GM12878 (cell line): ENCODE data around the gene CORO2B. TPM values are rescaled to one million over a fixed set of nuclear protein-coding genes. Genes with fewer than 3 reads are reported as not detected.

ENCODE experiments used
- ATAC-seq: fragments of 200-7000 bp; cut with Tn5 transposase; 3 replicates; pipeline ENCODE4 v1.9.1; 2020; ENCODE audit warnings: mild to moderate bottlenecking, moderate library complexity
- BruUV-seq: library from RNA; stranded (reverse); fragments of 400-500 nt; replicated peaks from 2 replicates; lab custom pipeline; 2021; lab: Mats Ljungman, UMichigan
- CTCF ChIA-PET: fragments of 300-600 bp; sonication (Branson Sonifier 250); formaldehyde crosslinking; extraction: SDS; loops from one replicate; lab custom pipeline; 2021; ENCODE audit warnings: inconsistent platforms; lab: Yijun Ruan, JAX
- POLR2A ChIA-PET: fragments of 350-600 bp; formaldehyde crosslinking; extraction: SDS; loops from one replicate; lab custom pipeline; 2021; ENCODE audit warnings: inconsistent platforms; lab: Charles Lee
- RAD21 ChIA-PET: fragments of 300-600 bp; sonication (Branson Sonifier 250); formaldehyde crosslinking; loops from one replicate; lab custom pipeline; 2023; ENCODE audit warnings: antibody characterized with exemption; ENCODE audit not compliant: unreplicated experiment; lab: Charles Lee
- SMC1A ChIA-PET: fragments of 300-600 bp; sonication (Branson Sonifier 250); formaldehyde crosslinking; loops from one replicate; lab custom pipeline; 2023; ENCODE audit not compliant: unreplicated experiment, uncharacterized antibody; lab: Charles Lee
- DNase-seq: peaks from one replicate; pipeline ENCODE4 v3.0.0-alpha.2; 2011; ENCODE audit warnings: low read depth, low spot score
- FAIRE-seq: peaks from 3 replicates; lab custom pipeline; 2011; peaks lifted over from hg19 to GRCh38; lab: Jason Lieb, UNC
- H2AFZ ChIP-seq: 2 replicates; pipeline ENCODE4 v1.6.0; 2011; ENCODE audit warnings: low read depth, low read length, control low read depth; ENCODE audit not compliant: control insufficient read depth
- H3K27ac ChIP-seq: 2 replicates; pipeline ENCODE4 v1.5.1; 2011; ENCODE audit warnings: control low read depth; ENCODE audit not compliant: control insufficient read depth, insufficient read depth
- H3K27me3 ChIP-seq, 2 experiments: replicated peaks in 1 of 2; 2 replicates each; pipeline versions ENCODE4 v1.6.0 to v1.6.1; 2011; ENCODE audit warnings: low read length in 1 of 2; ENCODE audit not compliant: control insufficient read depth in 2 of 2, insufficient read depth in 2 of 2
- H3K36me3 ChIP-seq, 2 experiments: 2 replicates each; pipeline ENCODE4 v1.5.1; 2011; ENCODE audit warnings: low read length in 1 of 2; ENCODE audit not compliant: control insufficient read depth in 2 of 2, insufficient read depth in 2 of 2
- H3K4me1 ChIP-seq: 2 replicates; pipeline ENCODE4 v1.6.1; 2011; ENCODE audit warnings: mild to moderate bottlenecking, low read length, moderate library complexity, mixed read lengths; ENCODE audit not compliant: control insufficient read depth, insufficient read depth
- H3K4me2 ChIP-seq: 2 replicates; pipeline ENCODE4 v1.6.0; 2011; ENCODE audit warnings: control low read depth; ENCODE audit not compliant: control insufficient read depth, insufficient read depth
- H3K4me3 ChIP-seq: fragments of 200-600 bp; sonication (generic); 2 replicates; pipeline ENCODE4 v1.5.1; 2016
- H3K79me2 ChIP-seq: 2 replicates; pipeline ENCODE4 v1.6.0; 2011; ENCODE audit warnings: low read length; ENCODE audit not compliant: control insufficient read depth, insufficient read depth
- H3K9ac ChIP-seq: 2 replicates; pipeline ENCODE4 v1.8.0; 2011; ENCODE audit warnings: low read length, control low read depth, mixed read lengths; ENCODE audit not compliant: control insufficient read depth, insufficient read depth
- H3K9me3 ChIP-seq: replicated peaks from 3 replicates; pipeline ENCODE4 v1.5.1; 2011; ENCODE audit warnings: mild to moderate bottlenecking, low read length; ENCODE audit not compliant: control insufficient read depth, insufficient read depth
- H4K20me1 ChIP-seq: 2 replicates; pipeline ENCODE4 v1.6.0; 2011; ENCODE audit not compliant: control insufficient read depth, insufficient read depth
- ASH2L ChIP-seq: fragments of 300-600, 200-600 bp; sonication (generic); IDR thresholded peaks from 2 replicates; pipeline ENCODE4 v1.6.1; 2017; ENCODE audit warnings: low read depth, mild to moderate bottlenecking, borderline replicate concordance
- BCL3 ChIP-seq: IDR thresholded peaks from 2 replicates; pipeline ENCODE4 v1.6.1; 2011; ENCODE audit warnings: borderline replicate concordance, low read depth, mild to moderate bottlenecking, moderate library complexity, low read length; ENCODE audit not compliant: insufficient read depth, poor library complexity, severe bottlenecking
- CREB1 ChIP-seq: IDR thresholded peaks from 2 replicates; pipeline ENCODE4 v1.6.1; 2012; ENCODE audit warnings: low read depth, mild to moderate bottlenecking, inconsistent platforms
- ELK1 ChIP-seq: IDR thresholded peaks from 2 replicates; pipeline ENCODE4 v1.6.1; 2012; ENCODE audit warnings: low read depth, low read length, improper control_type of control experiment
- ETV6 ChIP-seq, 2 experiments: fragments of 450-650 bp in 1 of 2; IDR thresholded peaks in 1 of 2; conservative IDR thresholded peaks in 1 of 2; 2 replicates each; pipeline ENCODE4 v1.6.1; 2014; ENCODE audit warnings: antibody characterized with exemption in 1 of 2, borderline replicate concordance in 1 of 2, low read depth in 1 of 2, mild to moderate bottlenecking in 1 of 2, moderate library complexity in 1 of 2
- KDM1A ChIP-seq: fragments of 200-600 bp; sonication (generic); IDR thresholded peaks from 2 replicates; pipeline ENCODE4 v1.6.1; 2016; ENCODE audit warnings: borderline replicate concordance
- NFYA ChIP-seq: IDR thresholded peaks from 2 replicates; pipeline ENCODE4 v1.6.1; 2011; ENCODE audit warnings: low read depth, mild to moderate bottlenecking, low read length, improper control_type of control experiment, borderline replicate concordance
- NRF1 ChIP-seq: conservative IDR thresholded peaks from 2 replicates; pipeline ENCODE4 v1.6.1; 2011; ENCODE audit warnings: mild to moderate bottlenecking, low read depth, low read length, improper control_type of control experiment
- PAX8 ChIP-seq: fragments of 450-650 bp; IDR thresholded peaks from 2 replicates; pipeline ENCODE4 v1.6.1; 2017; ENCODE audit warnings: mild to moderate bottlenecking, moderate library complexity
- RELA ChIP-seq: fragments of 450-650 bp; IDR thresholded peaks from 2 replicates; pipeline ENCODE4 v1.8.0; 2014; ENCODE audit warnings: borderline replicate concordance; ENCODE audit not compliant: partially characterized antibody
- RUNX3 ChIP-seq: IDR thresholded peaks from 2 replicates; pipeline ENCODE4 v1.6.1; 2012; ENCODE audit warnings: low read length, inconsistent platforms
- SMARCA5 ChIP-seq: fragments of 450-650 bp; IDR thresholded peaks from 2 replicates; pipeline ENCODE4 v1.6.1; 2017; ENCODE audit warnings: mild to moderate bottlenecking
- STAT3 ChIP-seq: IDR thresholded peaks from 2 replicates; pipeline ENCODE4 v1.6.1; 2011; ENCODE audit warnings: low read depth, low read length, improper control_type of control experiment
- SUZ12 ChIP-seq: fragments of 200-600 bp; sonication (generic); IDR thresholded peaks from one replicate; pipeline ENCODE4 v1.6.1; 2018; ENCODE audit warnings: antibody characterized with exemption, mild to moderate bottlenecking; ENCODE audit not compliant: unreplicated experiment
- TARDBP ChIP-seq: IDR thresholded peaks from 2 replicates; pipeline ENCODE4 v1.6.1; 2016; ENCODE audit warnings: borderline replicate concordance
- TBL1XR1 ChIP-seq: IDR thresholded peaks from 2 replicates; pipeline ENCODE4 v1.6.1; 2012; ENCODE audit warnings: low read depth, low read length, improper control_type of control experiment
- YY1 ChIP-seq: IDR thresholded peaks from 2 replicates; pipeline ENCODE4 v1.6.1; 2011; ENCODE audit warnings: low read depth, mild to moderate bottlenecking, low read length
- ZSCAN29 ChIP-seq: fragments of 450-650 bp; IDR thresholded peaks from 2 replicates; pipeline ENCODE4 v1.6.1; 2017; ENCODE audit warnings: mild to moderate bottlenecking, moderate library complexity
- WGBS: methylation state at CpG from one replicate; pipeline ENCODE4 v1.1.6; 2016; ENCODE audit warnings: low lambda C conversion rate; ENCODE audit not compliant: insufficient replicate concordance, insufficient coverage; ENCODE audit errors: missing lambda C conversion rate; 5-methylcytosine and 5-hydroxymethylcytosine counted together
- in situ Hi-C: fragments of 300-500 bp; cut with MboI; formaldehyde crosslinking; loops from 9 replicates; pipeline ENCODE4 v1.14.3; 2018; ENCODE audit warnings: mixed read lengths
- intact Hi-C: fragments of 100-400 bp; cut with micrococcal nuclease; formaldehyde crosslinking; loops from one replicate; pipeline ENCODE4 v1.14.2; 2022; ENCODE audit not compliant: unreplicated experiment
- polyA plus RNA-seq, 11 experiments: library from polyadenylated mRNA; depleted of rRNA in 4 of 11; unstranded in 6 of 11; stranded (reverse) in 5 of 11; fragments of >200 nt; fragmentation: Nextera tagmentation in 4 of 11; fragmentation: Illumina TruSeq in 1 of 11; extraction: Ambion mirVana in 4 of 11; extraction: Trizol in 1 of 11; gene quantifications; 1 replicate in 1 of 11; 2 replicates in 10 of 11; pipeline versions ENCODE4 v1.2.1 to v1.2.3, GENCODE V29; 2011 to 2016; ENCODE audit warnings: inconsistent platforms in 2 of 11, missing spikeins in 2 of 11, low read depth in 1 of 11
- total RNA-seq, 4 experiments: library from RNA; depleted of rRNA in 3 of 4; stranded (reverse); fragments of >200 nt in 3 of 4; fragmentation: Illumina TruSeq in 1 of 4; extraction: Trizol in 1 of 4; gene quantifications; 2 replicates each; pipeline versions ENCODE4 v1.2.1 to v1.2.3, GENCODE V29; 2013 to 2021
- TF ChIP-seq, protein P1 (sequence below): IDR thresholded peaks from 2 replicates; pipeline ENCODE4 v1.6.1; 2012; ENCODE audit warnings: mild to moderate bottlenecking, low read depth, low read length

CORO2B gene
- total and polyA plus RNA-seq, 10 of the 15 experiments (the other 5 are each of a cell fraction or from before 2014, with no cell fraction given) = 0.05 to 0.73 (median 0.13) TPM; not detected in 4

- no peak for TF ChIP-seq ZSCAN29
- TF ChIP-seq ETV6 (conservative IDR thresholded peaks at IDR 0.05 in 1 of 2, IDR thresholded peaks at IDR 0.05 in 1 of 2; ENCODE audit: borderline replicate concordance in 1 of 2, low read depth in 1 of 2) = no peak
- TF ChIP-seq ASH2L = no peak
- no peak for TF ChIP-seq BCL3
- no peak for TF ChIP-seq RUNX3
- TF ChIP-seq TARDBP = no peak
- TF ChIP-seq KDM1A = no peak
- no peak for TF ChIP-seq SMARCA5
- TF ChIP-seq NRF1 = no peak
- TF ChIP-seq CREB1 = no peak
- no peak for TF ChIP-seq TBL1XR1
Observed at GRCh38 chr15:68541743-68542142, 37.0 kb upstream of the CORO2B start (continued).

GRCh38 chr15:68542348-68542747 lies 36.4 kb upstream of the CORO2B start:
- Histone ChIP-seq H3K4me3 (no peak overlapping the region), H3K9me3 (no peaks in the 10 kb centered on the region), H3K4me2 (no peak overlapping the region), H2AFZ (no peak overlapping the region), H3K27ac (no peak overlapping the region), H3K4me1 (no peaks in the 10 kb centered on the region), H3K9ac (no peak overlapping the region), H3K79me2 (no peaks in the 10 kb centered on the region), H4K20me1 (no peaks in the 10 kb centered on the region), H3K36me3 (no peaks in the 10 kb centered on the region), H3K27me3 (no peaks in the 10 kb centered on the region)
- DNase-seq (no peak), ATAC-seq (no peak), FAIRE-seq (no peak)
- in situ Hi-C loops (loop anchor here (5.0 kb wide), 1 partner anchor 240 kb away; no protein-coding TSS in a partner anchor), intact Hi-C loops (no loop called here)
- WGBS = 0% methylated on average over 1 of the region's 1 CpG
- ChIA-PET POLR2A (no interaction called here), CTCF (interaction anchor here (0.9 to 2.4 kb wide), 2 partner anchors 8 to 334 kb away, joined by 3 to 9 read pairs; no protein-coding TSS in a partner anchor), SMC1A (interaction anchor here (5.1 kb wide), 1 partner anchor 8 kb away, joined by 15 read pairs; no protein-coding TSS in a partner anchor), RAD21 (no interaction called here)
- no TSS peak for BruUV-seq
- TF ChIP-seq ELK1 (no peak), RUNX3 (no peak), CREB1 (no peak), PAX8 (no peak), SUZ12 (no peak), STAT3 (no peak), NFYA (no peak), RELA (no peak), YY1 (no peak), ZSCAN29 (no peak)
- TF ChIP-seq, protein P1, sequence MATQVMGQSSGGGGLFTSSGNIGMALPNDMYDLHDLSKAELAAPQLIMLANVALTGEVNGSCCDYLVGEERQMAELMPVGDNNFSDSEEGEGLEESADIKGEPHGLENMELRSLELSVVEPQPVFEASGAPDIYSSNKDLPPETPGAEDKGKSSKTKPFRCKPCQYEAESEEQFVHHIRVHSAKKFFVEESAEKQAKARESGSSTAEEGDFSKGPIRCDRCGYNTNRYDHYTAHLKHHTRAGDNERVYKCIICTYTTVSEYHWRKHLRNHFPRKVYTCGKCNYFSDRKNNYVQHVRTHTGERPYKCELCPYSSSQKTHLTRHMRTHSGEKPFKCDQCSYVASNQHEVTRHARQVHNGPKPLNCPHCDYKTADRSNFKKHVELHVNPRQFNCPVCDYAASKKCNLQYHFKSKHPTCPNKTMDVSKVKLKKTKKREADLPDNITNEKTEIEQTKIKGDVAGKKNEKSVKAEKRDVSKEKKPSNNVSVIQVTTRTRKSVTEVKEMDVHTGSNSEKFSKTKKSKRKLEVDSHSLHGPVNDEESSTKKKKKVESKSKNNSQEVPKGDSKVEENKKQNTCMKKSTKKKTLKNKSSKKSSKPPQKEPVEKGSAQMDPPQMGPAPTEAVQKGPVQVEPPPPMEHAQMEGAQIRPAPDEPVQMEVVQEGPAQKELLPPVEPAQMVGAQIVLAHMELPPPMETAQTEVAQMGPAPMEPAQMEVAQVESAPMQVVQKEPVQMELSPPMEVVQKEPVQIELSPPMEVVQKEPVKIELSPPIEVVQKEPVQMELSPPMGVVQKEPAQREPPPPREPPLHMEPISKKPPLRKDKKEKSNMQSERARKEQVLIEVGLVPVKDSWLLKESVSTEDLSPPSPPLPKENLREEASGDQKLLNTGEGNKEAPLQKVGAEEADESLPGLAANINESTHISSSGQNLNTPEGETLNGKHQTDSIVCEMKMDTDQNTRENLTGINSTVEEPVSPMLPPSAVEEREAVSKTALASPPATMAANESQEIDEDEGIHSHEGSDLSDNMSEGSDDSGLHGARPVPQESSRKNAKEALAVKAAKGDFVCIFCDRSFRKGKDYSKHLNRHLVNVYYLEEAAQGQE = no peak
